ENCODE results near the gene DMAC2L. TPM values are rescaled to one million over a fixed set of nuclear protein-coding genes. Genes with fewer than 3 reads are reported as not detected.

Gene DMAC2L
- total RNA-seq, 1 experiment from 2014 or later, result 8.9 TPM

Small RNAs within 50 kb of the gene (small RNA-seq; reads per million reads assigned to genes)
- not detected for gene MIR4504

Other genes with a start within 250 kb of the DMAC2L start
- gene VCPKMT, start 195.8 kb upstream of the DMAC2L start, total RNA-seq (2014; rRNA removed; shearing (Covaris generic)), result 3.6 and 4.2 TPM in 2 replicates
- gene SOS2, start 80.7 kb upstream of the DMAC2L start, total RNA-seq (2014; rRNA removed; shearing (Covaris generic)), result 7.1 and 7.8 TPM in 2 replicates
- gene L2HGDH, start 95 bp upstream of the DMAC2L start, total RNA-seq (2014; rRNA removed; shearing (Covaris generic)), result 6.2 and 11.6 TPM in 2 replicates
- gene CDKL1, start 84.6 kb downstream of the DMAC2L start, total RNA-seq (2014; rRNA removed; shearing (Covaris generic)), result 19.9 and 67.8 TPM in 2 replicates
- 38.1 and 47.9 TPM in 2 replicates for gene MAP4K5, start 220.2 kb downstream of the DMAC2L start, total RNA-seq (2014; rRNA removed; shearing (Covaris generic))
- gene ATL1, start 247.8 kb downstream of the DMAC2L start, total RNA-seq (2014; rRNA removed; shearing (Covaris generic)), result 0.48 and 0.70 TPM in 2 replicates